Mucosa of descending colon (tissue), 3 donors: ENCODE measurements around the gene PATL1. TPM values are rescaled to one million over a fixed set of nuclear protein-coding genes. Genes with fewer than 3 reads are reported as not detected.
"Not testable (repeated sequence)": the region's sequence is repeated elsewhere in the genome, so short reads cannot be mapped to it uniquely, and the experiment has no call there.

ENCODE experiments used
- ATAC-seq: fragments of 200-7000 bp; cut with Tn5 transposase; one replicate; pipeline ENCODE4 v1.9.1; 2020; ENCODE audit warnings: mild to moderate bottlenecking, moderate library complexity
- DNase-seq, 3 donors: peaks; one replicate each; pipeline ENCODE4 v3.0.0-alpha.2; 2020
- H3K36me3 ChIP-seq: fragments of 200-600 bp; one replicate; pipeline ENCODE4 v1.8.0; 2021; ENCODE audit warnings: low read depth, mild to moderate bottlenecking
- H3K4me1 ChIP-seq: fragments of 200-600 bp; one replicate; pipeline ENCODE4 v1.8.0; 2021; ENCODE audit warnings: low read depth, mild to moderate bottlenecking
- H3K4me3 ChIP-seq: fragments of 200-600 bp; one replicate; pipeline ENCODE4 v1.8.0; 2021; ENCODE audit warnings: mild to moderate bottlenecking
- H3K9me3 ChIP-seq: fragments of 200-600 bp; one replicate; pipeline ENCODE4 v1.8.0; 2021; ENCODE audit warnings: mild to moderate bottlenecking
- intact Hi-C, 2 donors: fragments of 100-400 bp; cut with DNase I in 1 of 2; cut with micrococcal nuclease in 1 of 2; formaldehyde crosslinking; loops; one replicate each; pipeline versions ENCODE4 v1.11.0 to v1.11.1; 2022; cut with DNase I, micrococcal nuclease
- total RNA-seq, 3 donors: library from RNA; stranded (reverse); fragmentation: NEBNext Ultra II Directional in 2 of 3; extraction: Animal tissue kit (Norgen Biotek cat#: 25700) in 2 of 3; gene quantifications; one replicate each; pipeline versions ENCODE4 v1.2.1 to v1.2.4, GENCODE V29; 2021 to 2023
- TF ChIP-seq, protein P1 (sequence below): fragments of 200-600 bp; IDR thresholded peaks from one replicate; pipeline ENCODE4 v1.8.0; 2022; ENCODE audit warnings: antibody characterized with exemption, mild to moderate bottlenecking
- donor health status: DM: no; HTN: no; CAD: no; lungs with moderate emphysema.
- donor health status: DM: no; HTN: no; CAD: no.
- donor health status: DM: no; HTN: yes; CAD: no.

The PATL1 gene
- total RNA-seq, 3 donors from 2014 or later: 34.1 to 40.2 (median 34.6) TPM

DNA sequence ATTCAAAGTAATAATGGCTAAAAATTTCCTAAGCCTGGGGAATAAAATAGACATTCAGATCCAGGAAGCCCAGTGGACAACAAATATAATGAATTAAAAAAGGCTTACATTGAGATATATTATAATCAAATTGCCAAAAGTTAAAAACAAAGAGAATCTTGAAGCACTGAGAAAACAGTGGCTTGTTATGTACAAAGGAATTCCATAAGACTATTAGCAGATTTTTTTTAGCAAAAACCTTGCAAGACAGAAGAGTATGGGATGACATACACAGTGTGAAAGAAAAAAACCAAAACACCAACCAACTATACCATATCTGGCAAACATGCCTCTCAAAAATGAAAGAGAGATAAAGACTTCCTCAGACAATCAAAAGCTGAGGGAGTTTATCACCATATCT, 24.1 kb upstream of the PATL1 start:
- Histone ChIP-seq H3K9me3 (peaks cover 22% of the 10 kb centered on the region), H3K4me3 (no peak overlapping the region), H3K4me1 (peaks cover 7% of the 10 kb centered on the region), H3K36me3 (no peaks in the 10 kb centered on the region)
- TF ChIP-seq, protein P1, sequence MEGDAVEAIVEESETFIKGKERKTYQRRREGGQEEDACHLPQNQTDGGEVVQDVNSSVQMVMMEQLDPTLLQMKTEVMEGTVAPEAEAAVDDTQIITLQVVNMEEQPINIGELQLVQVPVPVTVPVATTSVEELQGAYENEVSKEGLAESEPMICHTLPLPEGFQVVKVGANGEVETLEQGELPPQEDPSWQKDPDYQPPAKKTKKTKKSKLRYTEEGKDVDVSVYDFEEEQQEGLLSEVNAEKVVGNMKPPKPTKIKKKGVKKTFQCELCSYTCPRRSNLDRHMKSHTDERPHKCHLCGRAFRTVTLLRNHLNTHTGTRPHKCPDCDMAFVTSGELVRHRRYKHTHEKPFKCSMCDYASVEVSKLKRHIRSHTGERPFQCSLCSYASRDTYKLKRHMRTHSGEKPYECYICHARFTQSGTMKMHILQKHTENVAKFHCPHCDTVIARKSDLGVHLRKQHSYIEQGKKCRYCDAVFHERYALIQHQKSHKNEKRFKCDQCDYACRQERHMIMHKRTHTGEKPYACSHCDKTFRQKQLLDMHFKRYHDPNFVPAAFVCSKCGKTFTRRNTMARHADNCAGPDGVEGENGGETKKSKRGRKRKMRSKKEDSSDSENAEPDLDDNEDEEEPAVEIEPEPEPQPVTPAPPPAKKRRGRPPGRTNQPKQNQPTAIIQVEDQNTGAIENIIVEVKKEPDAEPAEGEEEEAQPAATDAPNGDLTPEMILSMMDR: no peak
- ATAC-seq (no peak), DNase-seq (no peak)
- intact Hi-C loops: no loop called here

DNA sequence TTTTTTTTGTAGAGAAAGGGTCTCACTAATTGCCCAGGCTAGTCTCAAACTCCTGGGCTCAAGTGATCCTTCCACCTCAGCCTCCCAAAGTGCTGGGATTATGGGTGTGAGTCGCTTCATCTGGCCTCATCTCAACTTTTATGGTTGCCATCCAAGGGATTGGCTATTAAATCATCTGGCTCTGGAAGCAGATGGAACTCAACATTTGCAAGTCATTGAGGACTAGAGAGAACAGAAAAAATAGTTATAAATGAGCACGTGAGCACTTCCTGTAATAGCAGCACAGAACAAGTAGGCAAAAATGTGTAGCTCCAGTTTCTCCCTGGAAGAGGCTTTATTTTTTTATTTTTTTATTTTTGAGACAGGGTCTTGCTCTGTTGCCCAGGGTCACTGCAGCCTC, 22.3 kb upstream of the PATL1 start:
- TF ChIP-seq, protein P1: no peak
- DNase-seq: no peak
- Histone ChIP-seq H3K4me3 (no peak overlapping the region), H3K36me3 (no peaks in the 10 kb centered on the region), H3K4me1 (peaks cover 7% of the 10 kb centered on the region), H3K9me3 (peaks cover 22% of the 10 kb centered on the region)
- no peak for ATAC-seq
- intact Hi-C loops: no loop called here

DNA sequence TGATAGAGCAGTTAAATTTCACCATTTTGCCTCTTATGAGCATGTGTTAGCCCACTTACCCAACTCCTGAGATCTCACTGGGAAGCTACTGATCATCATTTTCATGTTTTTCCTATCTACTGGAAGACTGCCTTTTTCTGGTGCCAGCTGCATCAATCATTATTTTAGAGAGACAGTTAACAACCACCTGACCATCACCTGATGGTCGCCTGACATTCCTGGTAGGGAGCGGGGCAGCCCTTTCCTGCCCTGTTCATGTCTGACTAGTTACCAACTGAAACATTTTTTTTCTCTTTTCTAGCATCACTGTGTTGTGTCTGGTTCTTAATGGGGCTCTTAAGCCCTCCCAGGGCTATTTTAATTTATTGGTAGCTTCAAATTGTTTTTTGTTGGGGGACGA, 20.2 kb upstream of the PATL1 start:
- Histone ChIP-seq H3K4me3 (no peak overlapping the region), H3K9me3 (peaks cover 20% of the 10 kb centered on the region), H3K4me1 (peaks cover 7% of the 10 kb centered on the region), H3K36me3 (no peaks in the 10 kb centered on the region)
- TF ChIP-seq, protein P1: no peak
- DNase-seq (no peak), ATAC-seq (peak; percentile 39)
- intact Hi-C loops: no loop called here

DNA sequence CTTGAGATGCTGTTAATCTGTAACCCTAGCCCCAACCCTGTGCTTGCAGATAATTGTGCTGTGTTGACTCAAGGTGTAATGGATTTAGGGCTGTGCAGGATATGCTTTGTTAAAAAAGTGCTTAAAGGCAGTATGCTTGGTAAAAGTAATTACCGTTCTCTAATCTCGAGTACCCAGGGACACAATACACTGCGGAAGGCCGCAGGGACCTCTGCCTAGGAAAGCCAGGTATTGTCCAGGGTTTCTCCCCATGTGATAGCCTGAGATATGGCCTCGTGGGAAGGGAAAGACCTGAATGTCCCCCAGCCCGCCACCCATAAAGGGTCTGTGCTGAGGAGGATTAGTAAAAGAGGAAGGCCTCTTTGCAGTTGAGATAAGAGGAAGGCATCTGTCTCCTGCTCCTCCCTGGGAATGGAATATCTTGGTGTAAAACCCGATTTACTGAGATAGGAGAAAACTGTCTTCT, 12.5 kb upstream of the PATL1 start:
- H3K9me3 ChIP-seq, H3K4me3 ChIP-seq, intact Hi-C loops, H3K4me1 ChIP-seq, H3K36me3 ChIP-seq: not testable (repeated sequence)
- peak; percentile 77 for ATAC-seq
- peak in 2 of 3 donors; percentile 37 to 40 for DNase-seq

DNA sequence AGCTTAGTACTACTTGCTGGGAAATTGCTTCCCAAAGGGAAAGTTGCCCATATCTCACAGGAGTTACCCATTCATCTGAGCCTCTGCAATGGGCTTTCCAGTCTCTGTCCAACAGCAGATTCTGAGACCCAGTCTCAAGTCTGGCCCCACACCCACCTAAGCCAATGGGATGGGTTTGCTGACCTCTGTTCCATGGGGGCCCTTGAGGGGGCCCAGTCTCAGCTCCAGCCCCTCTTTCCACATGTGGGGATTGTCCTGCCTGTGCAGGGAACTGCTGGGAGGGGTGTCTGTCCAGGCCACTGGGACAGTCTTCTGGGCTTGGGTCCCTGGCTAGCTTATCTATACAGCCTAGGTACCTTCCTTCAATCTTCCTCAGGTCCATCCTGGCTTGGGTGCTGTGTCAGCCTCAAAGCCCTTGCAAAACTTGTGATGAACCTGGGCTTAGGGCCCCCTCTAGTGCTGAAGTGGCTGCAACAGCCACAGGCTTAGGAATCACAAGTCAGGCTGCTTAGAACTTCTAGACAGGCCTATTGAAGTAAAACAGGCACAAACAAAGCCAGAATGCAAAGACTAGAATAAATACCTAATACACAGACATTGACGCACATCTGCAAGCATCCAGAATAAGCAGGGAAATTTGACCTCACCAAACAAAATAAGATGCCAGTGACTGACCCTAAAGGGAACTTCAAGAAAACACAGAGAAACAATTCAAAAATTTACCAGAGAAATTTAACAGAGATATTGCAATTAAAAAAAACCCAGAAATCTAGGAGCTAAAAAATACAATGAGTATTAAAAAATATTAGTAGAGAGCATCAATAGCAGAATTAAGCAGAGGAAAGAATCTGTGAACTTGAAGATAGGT, 11.7 kb upstream of the PATL1 start:
- no peaks in the 10 kb centered on the region for H3K9me3 ChIP-seq
- peak; percentile 54 to 81 (median 73) for DNase-seq

DNA sequence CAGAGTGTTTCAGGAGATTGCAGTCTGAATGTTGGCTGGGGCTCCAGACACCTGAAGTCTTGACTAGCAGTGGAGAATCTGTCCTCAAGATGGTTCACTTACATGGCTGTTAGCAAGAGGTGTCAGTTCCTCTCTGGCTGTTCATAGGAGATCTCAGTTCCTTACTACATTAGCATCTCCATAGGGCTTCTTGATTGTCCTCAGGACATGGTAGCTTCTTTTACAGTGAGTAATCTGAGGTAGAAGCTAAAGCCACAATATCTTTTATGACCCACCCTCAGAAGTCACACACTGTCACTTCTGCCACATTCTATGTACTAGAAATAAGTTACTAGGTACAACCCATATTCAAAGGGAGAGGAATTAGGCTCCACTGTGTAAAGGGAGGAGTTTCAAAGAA, 10.5 kb upstream of the PATL1 start:
- ATAC-seq: no peak
- intact Hi-C loops: loop anchor here in 1 of 2 donors (10.0 kb wide), 1 partner anchor 135 kb away; no protein-coding TSS in a partner anchor
- DNase-seq: no peak
- H3K4me1 ChIP-seq: peaks cover 10% of the 10 kb centered on the region
- H3K4me3 ChIP-seq: no peak overlapping the region
- H3K9me3 ChIP-seq: no peaks in the 10 kb centered on the region
- no peaks in the 10 kb centered on the region for H3K36me3 ChIP-seq
- TF ChIP-seq, protein P1: no peak

More for the DNA sequence above, 11.7 kb upstream of the PATL1 start:
- no peak overlapping the region for H3K4me3 ChIP-seq
- peak; percentile 99 for ATAC-seq
- peaks cover 10% of the 10 kb centered on the region for H3K4me1 ChIP-seq
- H3K36me3 ChIP-seq: no peaks in the 10 kb centered on the region
- TF ChIP-seq, protein P1: peak; percentile 62
- intact Hi-C loops: no loop called here
